Measurements from ENCODE around the gene HOMER3.
A peak's percentile ranks its signal among the peaks of the same experiment; 100 is the strongest.
"Not testable (repeated sequence)": the region's sequence is repeated elsewhere in the genome, so short reads cannot be mapped to it uniquely, and the experiment has no call there.

The HOMER3 gene

GRCh38 chr19:18931316-18932162 is 9.5 kb downstream of the HOMER3 start:
- H3K4me3 ChIP-seq: no peak overlapping the region
- H3K27ac ChIP-seq: no peak overlapping the region

GRCh38 chr19:18929311-18929710 is 11.7 kb downstream of the HOMER3 start:
- no peak overlapping the region for H3K27ac ChIP-seq
- no peak overlapping the region for H3K4me3 ChIP-seq

DNA sequence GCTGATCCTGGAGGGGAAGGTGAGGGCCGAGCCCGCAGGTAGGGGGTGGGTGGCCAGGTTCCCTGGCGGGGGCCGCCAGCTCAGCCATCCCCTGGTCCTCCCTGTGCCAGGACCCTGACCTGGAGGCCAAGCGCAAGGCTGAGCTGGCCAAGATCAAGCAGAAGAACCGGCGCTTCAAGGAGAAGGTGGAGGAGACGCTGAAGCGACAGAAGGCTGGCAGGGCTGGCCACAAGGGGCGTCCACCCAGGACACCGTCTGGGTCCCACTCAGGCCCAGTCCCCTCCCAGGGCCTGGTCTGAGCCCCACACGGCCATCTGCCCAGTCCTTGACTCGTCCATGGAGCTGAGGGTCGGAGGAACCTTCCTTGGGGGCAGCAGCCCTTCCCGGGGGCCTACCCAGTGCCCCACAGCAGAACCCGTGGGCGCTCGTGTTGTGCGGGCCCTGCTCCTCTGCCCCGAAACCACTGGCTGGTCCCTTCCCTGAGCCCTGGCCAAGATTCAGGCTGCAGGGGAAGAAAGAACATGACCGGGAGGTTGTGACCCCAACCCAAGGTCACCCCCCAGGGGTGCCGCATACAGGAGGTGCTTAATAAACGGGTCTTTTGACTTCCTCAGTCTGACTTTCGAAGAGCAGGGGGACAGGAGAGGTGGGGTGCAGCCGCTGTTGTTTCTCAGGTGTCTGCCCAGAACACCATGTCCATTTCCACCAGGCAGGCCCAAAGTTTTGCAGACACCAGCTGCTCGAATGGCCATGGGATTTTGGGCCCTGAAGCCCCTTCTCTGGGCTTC is 12.8 kb downstream of the HOMER3 start:
- Histone ChIP-seq H3K4me3 (no peak overlapping the region), H3K27ac (no peak overlapping the region)

- Histone ChIP-seq H3K27ac (no peak overlapping the region), H3K4me3 (no peak overlapping the region)
Observed at GRCh38 chr19:18924684-18925213, 16.3 kb downstream of the HOMER3 start.

- no peak overlapping the region for H3K4me3 ChIP-seq
- no peak overlapping the region for H3K27ac ChIP-seq
Observed at GRCh38 chr19:18922228-18922985, 18.6 kb downstream of the HOMER3 start.

DNA sequence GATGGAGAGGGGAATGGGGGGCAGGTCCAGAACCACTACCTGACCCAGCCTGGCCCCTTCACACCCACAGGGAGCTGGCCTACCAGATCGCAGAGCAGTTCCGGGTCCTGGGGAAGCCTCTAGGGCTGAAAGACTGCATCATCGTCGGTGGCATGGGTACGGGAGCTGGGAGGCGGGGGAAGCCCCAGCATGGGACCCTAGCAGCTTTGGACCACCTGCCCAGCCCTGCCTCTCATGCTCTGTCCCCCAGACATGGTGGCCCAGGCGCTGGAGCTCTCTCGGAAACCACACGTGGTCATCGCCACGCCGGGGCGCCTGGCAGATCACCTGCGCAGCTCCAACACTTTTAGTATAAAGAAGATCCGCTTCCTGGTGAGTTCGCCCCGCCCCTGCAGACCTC is 19.4 kb downstream of the HOMER3 start:
- Histone ChIP-seq H3K27ac (no peak overlapping the region), H3K4me3 (no peak overlapping the region)

DNA sequence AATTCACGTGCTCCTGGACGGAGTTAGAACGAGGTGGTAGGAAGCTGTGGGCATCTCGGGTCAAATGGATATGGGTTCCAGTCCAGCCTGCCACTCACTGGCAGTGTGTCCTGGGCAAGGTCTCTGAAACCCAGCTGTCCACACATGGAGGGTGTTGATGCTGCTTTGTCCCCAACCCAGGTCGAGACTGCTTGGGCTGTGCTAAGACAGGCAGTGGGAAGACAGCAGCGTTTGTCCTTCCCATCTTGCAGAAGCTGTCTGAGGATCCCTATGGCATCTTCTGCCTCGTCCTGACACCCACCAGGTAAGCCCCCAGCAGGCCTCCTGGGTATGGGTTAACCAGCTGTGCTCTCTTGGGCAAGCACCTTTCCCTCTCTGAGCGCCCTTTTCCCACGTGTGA is 20.6 kb downstream of the HOMER3 start:
- Histone ChIP-seq H3K27ac (peak overlapping the region in 9 of 21 experiments; percentile 67 to 94 (median 81)), H3K4me3 (peak overlapping the region; percentile 75 to 100 (median 89))

DNA sequence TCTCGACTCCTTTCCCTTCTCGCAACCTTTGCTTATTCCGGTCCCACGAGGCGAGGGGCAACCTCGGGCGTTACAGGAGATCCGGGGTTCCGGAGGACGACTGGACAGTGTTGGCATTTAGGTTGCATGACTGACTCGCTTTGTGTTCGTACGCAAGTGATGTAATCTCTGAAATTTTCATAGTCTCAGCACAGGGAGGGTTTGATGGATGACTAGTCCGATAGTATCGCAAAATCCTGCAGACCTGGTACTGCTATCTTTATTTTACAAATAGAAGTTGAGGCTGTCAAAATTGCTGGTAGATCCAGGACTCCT is 21.2 kb downstream of the HOMER3 start:
- peak overlapping the region in 20 of 21 experiments; percentile 52 to 99 (median 80) for H3K27ac ChIP-seq

GRCh38 chr19:18919086-18919899 is 21.7 kb downstream of the HOMER3 start, which contains the start of the genes COPE and DDX49:
TSS of gene COPE (minus strand) at chr19:18919387. CDS start at chr19:18919348, 39 bp downstream.
TSS of gene DDX49 (plus strand) at chr19:18919715. CDS start at chr19:18919742, 27 bp downstream.
- H3K27ac ChIP-seq: peak within 1 kb of the TSS; percentile 75 to 99 (median 94)
- peak within 1 kb of the TSS; percentile 75 to 100 (median 89) for H3K4me3 ChIP-seq

More for the DNA sequence above, 21.2 kb downstream of the HOMER3 start:
- H3K4me3 ChIP-seq: peak overlapping the region; percentile 75 to 100 (median 89)

GRCh38 chr19:18917593-18917992 is 23.4 kb downstream of the HOMER3 start:
- H3K27ac ChIP-seq, H3K4me3 ChIP-seq: not testable (repeated sequence)

- Histone ChIP-seq H3K27ac (no peak overlapping the region), H3K4me3 (no peak overlapping the region)
Observed at GRCh38 chr19:18915639-18916038, 25.4 kb downstream of the HOMER3 start.

- no peak overlapping the region for H3K27ac ChIP-seq
Observed at GRCh38 chr19:18913466-18913865, 27.6 kb downstream of the HOMER3 start.

GRCh38 chr19:18912933-18913332 is 28.1 kb downstream of the HOMER3 start:
- Histone ChIP-seq H3K4me3 (no peak overlapping the region), H3K27ac (no peak overlapping the region)

More at GRCh38 chr19:18913466-18913865, 27.6 kb downstream of the HOMER3 start:
- no peak overlapping the region for H3K4me3 ChIP-seq

DNA sequence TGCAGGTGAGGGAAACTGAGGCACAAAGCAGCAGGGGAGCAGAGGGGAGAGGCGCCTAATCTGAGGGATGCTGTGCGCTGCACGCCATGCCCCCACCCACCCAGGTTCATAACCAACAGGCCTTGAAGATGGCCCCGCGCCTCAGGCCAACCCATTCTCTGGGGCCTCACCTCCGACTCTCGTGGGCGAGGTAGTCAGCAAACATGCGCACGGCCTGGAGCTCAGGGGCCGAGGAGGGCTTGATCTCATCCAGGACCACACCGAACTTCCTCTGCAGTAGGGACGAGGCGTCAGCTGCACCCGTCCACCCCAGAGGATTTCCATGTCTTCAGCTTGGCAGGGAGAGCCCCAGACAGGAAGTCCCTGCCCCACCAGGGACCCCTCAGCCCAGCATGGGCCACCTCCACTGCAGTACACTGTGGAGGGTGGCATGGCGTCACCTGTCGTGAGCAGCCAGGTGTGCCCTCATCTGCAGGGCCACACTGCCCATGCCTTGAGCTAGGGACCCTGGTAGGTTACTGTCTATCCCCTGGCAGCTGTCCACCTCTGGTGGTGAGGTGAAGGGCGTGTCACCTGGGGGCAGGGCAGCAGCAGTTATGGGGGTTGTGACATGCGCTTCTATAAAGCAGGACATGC is 30.1 kb downstream of the HOMER3 start:
- Histone ChIP-seq H3K4me3 (no peak overlapping the region), H3K27ac (no peak overlapping the region)

DNA sequence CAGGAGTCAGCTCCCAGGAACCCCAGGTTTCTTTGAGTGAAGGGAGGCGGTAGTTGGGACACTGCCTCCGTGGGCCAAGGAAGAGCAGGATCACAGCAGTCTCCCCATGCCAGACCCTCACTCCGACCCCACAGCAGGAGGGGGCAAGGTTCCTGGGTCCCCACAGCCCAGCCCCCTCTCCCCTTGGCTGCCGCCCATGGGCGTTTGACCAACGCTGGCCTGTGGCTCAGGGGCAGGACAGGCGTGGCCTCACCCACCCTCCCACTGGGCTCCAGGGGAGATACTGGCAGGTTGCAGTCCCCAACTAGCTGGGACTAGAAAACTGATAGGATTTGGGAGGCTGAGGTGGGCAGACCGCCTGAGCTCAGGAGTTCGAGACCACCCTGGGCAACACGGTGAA is 31.0 kb downstream of the HOMER3 start:
- Histone ChIP-seq H3K27ac (no peak overlapping the region), H3K4me3 (no peak overlapping the region)

- Histone ChIP-seq H3K27ac (no peak overlapping the region), H3K4me3 (no peak overlapping the region)
Observed at GRCh38 chr19:18908917-18909619, 31.9 kb downstream of the HOMER3 start.

- no peak overlapping the region for H3K27ac ChIP-seq
- no peak overlapping the region for H3K4me3 ChIP-seq
Observed at GRCh38 chr19:18906605-18907519, 34.2 kb downstream of the HOMER3 start.

Measured in skin epidermis (tissue), 12 donors.